NCI-H2196 (cell line): ENCODE measurements around the gene ACTR5.

Experiments
- DNase-seq: peaks from one replicate; lab custom pipeline; 2025; ENCODE audit not compliant: unreplicated experiment; lab: John Stamatoyannopoulos, UW

Gene ACTR5

DNA sequence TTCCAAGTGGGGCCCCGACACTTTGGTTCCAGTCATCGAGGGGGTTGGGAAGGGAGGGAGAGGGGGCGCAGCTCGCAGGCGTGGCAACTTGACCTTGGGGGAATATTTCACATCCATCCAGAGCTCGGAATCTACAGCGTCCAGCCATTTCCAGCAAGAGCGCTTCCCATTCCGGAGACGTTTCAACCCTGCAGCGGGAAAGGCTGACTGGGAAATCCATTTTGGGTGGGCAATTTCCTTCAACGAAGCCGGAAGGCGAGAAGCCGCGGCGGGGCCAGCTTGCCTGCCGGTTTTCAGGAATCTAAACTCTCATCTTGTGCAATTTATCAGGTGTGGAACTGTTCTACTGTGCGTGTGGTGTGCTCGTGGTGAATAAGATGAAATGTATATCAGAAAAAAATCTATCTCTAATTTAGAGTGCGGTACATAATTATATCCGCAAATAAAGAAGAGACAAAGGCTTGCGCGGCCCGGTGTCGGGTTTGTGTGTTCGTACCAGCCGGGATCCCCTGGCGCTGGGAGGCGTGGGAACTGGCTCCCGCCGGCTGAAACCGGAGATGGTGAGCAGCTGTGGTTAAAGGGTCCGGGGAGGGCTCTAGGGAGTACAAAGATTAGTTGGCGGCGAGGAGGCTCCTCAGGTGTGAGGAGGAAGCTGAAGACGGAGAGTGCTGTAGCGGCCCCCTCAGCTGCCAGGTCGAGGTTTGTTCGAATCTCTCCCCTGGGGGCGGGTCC, 19.2 kb upstream of the ACTR5 start:
- peak; percentile 24 for DNase-seq

DNA sequence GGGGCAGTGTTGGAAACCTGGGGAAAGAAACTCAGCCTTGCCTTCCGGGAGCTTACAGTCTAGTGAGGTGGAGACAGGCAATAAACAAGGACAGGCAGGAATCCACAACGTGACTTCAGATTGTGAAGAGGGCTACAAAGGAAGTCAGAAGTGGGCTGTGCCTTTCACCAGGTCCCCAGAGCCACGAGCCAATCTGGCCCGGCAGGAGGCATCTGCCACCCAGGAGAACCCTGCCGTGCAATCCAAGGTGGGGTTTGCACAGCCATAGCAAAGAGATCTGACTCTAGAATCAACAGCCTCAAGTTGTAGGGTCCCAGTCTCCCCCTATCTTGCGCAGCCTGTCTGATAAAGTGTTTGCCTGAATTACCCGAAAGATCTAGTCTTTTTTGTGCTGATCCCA, 18.5 kb upstream of the ACTR5 start:
- DNase-seq: no peak

DNA sequence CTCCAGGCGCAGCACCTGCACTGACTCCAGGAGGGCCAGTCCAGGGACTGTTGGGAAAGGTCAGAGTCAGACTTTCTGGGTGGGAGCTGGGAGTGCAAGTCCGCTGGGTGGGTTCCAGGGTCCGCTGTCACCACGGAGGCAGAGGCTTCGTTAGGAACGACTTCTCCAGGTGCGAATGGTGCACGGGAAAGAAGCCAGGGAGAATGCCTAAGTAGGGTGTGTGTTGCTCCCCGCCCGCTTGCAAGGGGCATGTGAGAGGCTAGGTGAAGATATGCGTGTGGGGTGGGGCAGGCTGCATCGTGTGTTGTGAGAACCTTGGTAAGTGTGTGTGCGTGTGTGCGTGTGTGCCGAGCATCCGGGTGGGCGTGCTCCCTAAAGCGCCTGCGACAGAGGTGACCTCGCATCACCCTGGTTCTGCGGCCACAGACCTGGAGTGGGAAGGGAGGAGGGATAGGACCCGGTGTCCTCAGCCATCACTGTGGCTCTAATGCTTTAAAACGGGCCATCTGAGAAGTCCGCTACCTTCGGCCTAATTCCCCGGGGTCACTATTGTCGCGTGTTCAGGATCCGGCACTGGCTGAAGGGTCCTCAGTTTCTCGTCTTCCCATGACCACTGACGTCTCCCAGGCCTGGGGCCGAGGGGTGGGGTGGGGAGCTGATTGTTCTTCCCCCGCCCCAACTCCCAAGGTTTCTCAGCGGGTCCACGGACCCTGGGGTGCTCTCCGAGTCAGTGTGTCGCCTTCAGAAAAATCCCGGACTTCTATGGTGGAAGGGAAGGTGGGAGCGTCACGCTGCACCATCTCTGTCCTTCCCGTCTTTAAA, 17.9 kb upstream of the ACTR5 start:
- DNase-seq: no peak

DNA sequence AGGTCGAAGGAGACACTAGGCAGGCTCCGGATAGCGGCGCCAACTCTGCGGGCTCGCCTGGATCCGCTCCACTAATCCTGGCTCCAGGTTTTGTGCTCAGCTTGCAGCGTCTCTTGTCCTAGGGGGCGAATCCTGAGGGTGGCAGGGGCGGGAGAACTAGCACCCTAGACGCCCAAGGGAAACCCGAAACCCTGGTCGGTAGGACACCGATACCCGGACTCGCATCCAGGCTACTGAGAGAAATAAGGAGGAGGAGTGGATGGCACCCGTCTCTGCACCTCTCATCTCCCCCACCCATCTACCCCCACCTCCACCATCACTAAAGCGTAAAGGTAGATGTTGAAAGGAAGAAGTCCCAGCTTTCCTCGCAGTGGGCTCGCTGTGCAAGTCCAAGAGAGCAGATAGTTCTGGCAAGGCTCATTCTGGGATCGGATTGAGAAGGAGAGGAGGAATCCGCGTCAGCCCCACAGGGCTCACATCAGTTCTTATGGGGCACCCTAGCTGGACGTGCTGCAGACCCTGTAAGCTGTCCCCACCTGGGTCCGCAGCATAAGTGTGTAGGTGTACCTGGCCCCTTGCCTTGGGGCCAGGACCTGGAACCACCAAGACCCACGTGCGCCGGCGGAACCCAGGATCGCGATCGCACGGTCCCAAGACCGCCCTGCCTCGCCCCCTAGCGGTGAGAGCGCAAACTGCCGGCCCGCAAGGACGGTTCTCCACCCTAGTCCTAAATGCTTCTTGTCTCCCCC, 17.1 kb upstream of the ACTR5 start:
- peak; percentile 76 for DNase-seq

DNA sequence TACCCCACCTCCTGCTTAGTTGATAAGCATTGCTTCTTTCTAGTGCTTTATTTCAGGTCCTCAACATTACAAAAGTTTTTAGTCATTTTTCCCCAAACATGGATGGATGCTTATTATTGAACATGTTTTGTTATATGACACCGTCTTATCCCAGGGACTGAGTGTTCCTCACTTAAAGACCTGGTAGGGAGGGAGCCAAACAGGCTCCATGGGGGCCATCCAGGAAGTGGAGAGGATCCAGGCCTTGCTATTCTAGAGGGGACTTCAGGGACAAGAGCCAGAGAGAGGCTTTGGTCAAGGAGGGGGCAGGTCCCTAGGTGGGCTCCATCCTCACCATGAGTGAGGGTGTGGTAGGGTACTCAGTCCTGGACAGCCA, 16.5 kb upstream of the ACTR5 start:
- no peak for DNase-seq

DNA sequence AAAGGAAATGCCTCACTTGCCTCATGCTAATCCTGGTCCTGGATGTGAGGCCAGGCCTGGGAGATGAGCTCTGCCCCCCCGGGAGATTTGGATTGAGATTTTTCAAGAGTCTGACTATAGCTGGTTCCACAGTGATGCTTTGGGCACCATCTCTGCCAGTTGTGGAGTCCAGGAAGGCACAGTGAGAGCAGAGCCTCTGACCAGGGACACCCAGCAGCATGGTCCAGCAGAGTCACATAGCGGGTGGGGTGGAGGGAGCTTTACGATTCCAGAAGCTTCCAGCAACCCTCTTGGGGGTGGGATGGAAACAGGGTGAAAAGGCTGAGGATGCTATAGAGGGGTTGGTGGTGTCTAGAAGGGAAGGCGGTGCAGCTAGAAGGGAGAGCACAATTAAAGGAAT, 15.3 kb upstream of the ACTR5 start:
- no peak for DNase-seq

DNA sequence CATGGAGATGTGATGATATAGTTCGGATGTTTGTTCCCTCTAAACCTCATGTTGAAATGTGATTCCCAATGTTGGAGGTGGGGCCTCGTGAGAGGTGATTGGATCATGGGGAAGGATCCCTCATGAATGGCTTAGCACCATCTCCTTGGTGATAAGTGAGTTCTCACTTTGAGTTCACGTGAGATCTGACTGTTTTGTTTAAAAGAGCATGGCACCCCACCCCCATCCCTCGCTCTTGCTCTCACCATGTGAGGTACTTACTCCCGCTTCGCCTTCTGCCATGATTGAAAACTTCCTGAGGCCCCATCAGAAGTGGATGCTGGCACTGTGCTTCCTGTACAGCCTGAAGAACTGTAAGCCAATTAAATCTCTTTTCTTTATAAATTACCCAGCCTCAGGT, 13.1 kb upstream of the ACTR5 start:
- DNase-seq: no peak

DNA sequence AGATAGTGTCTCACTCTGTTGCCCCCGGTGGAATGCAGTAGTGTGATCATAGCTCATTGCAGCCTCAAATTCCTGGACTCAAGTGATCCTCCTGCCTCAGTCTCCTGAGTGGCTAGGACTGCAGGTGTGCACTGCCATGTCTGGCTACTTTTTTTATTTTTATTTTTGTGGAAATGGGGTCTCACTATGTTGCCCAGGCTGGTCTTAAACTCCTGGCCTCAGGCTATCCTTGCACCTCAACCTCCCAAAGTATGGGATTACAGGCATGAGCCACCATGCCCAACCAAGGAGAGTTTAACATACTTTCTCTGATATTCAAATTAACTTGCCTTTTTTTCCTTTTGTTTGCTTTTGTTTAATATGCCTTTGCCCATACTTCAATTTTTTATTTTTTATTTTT, 10.4 kb upstream of the ACTR5 start:
- no peak for DNase-seq

DNA sequence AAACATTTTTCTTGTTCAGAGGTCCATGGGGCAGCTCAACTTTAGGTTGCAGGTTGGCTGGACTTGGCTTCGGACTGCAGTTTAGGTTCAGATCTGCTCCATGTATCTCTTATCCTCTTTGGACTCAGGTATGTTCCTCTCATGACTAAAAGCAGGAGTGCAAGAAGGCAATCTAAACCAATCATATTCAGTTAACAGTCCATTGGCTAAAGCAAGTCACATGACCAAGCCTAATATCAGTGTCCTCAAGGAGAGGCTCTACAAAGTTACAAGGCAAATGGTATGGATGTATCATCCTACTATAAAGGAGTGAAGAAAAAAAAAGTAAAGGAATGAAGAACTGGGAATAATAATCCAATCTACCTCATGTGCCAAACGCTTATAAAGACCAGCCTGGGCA, 2.5 kb upstream of the ACTR5 start:
- no peak for DNase-seq

DNA sequence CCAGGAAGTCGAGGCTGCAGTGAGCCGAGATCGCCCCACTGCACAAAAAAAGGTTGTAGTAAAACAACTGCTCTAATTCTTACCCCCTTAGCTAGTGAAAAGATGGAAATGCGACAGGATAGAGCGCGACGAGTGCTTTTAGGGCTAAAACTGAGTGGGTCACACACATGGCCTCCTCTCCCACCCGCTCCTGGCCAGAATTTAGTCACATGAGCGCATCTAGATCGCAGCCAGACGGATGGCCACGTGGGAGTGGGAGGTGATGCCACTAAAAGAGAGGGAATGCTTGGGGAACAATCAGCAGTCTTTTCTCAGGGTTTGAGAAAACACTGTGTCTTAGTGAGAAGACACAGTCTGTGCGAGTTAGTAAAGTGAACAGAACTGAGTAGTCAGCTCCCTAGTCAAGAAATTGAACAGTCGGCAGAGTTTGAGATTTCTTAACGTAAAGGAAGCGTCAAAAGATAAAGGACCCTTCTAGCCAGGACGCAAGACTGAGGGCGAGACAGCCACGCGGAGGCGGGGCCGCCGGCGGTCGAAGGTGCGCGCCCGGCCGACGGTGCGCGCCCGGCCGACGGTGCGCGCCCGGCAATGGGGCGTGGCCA, 664 bp upstream of the ACTR5 start:
- DNase-seq: peak; percentile 51

DNA sequence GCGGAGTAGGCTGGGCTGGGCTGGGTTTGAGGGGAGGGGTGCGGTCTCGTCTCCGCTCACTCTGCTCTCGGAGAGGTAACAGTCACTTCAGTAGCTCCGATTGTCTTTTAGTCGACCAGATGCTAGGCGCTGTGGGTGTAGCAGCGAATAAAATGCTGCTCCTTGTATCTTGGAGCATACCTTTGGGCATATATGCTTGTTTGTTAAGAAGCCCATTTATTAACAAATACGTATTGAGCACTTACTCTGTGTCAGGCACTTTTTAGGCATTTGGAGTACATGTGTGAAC, 545 bp downstream of the ACTR5 start:
- no peak for DNase-seq

DNA sequence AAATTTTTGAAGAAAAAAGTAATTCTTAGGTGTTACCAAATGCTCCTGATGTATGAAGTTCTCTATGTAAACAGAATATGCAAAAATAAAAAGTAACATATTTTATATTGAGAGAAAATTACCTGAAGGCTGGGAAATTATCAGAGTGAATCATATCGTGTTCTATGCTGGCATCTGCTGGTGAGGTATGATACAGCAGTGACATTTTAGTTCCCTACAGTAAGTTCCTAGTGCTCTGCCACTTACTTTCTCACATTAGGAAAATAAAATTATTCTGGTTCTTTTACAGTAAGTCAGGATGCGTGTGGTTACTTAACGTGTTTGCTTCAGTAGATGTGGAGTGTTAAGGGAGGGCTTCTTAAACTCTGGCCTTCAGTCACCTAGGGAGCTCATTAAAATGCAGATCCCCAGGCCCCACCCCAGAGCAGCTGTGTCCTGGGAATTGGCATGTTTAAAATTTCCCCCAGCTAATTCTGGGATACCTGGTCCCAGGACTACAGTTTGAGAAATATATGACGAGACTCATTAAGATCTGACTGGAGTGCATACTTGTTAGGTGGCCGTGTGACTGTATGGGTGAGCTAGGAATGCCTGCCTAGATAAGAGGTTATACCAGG, 3.2 kb downstream of the ACTR5 start:
- peak; percentile 46 for DNase-seq

DNA sequence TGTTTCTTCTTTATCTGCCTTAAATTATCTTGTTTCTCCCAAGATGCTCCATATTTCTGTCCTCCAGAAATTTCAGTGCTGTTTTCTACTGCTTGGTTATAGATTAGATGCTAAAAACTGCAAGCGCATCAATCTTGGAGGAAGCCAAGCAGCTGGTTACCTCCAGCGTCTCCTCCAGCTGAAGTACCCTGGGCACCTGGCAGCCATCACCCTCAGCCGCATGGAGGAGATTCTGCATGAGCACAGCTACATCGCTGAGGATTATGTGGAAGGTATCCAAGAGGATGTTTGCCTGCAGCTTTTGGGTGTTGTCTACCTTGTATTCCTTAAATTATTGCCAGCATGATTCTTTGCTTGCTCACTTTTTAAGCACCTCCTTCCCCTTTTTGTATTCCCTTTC, 3.8 kb downstream of the ACTR5 start:
- no peak for DNase-seq

DNA sequence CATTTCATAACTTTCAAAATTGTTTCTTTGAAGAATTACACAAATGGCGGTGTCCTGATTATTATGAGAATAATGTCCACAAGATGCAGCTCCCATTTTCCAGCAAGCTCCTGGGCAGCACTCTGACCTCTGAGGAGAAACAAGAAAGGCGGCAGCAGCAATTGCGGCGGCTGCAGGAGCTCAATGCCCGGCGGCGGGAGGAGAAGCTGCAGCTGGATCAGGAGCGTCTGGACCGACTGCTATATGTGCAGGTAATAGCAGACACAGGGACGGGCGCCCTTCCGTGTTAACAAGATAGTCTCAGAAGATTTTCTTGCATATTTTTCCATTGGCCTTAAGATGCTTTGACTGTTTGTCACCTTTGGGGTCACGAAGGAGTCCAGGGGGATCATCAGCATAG, 6.7 kb downstream of the ACTR5 start:
- DNase-seq: no peak

DNA sequence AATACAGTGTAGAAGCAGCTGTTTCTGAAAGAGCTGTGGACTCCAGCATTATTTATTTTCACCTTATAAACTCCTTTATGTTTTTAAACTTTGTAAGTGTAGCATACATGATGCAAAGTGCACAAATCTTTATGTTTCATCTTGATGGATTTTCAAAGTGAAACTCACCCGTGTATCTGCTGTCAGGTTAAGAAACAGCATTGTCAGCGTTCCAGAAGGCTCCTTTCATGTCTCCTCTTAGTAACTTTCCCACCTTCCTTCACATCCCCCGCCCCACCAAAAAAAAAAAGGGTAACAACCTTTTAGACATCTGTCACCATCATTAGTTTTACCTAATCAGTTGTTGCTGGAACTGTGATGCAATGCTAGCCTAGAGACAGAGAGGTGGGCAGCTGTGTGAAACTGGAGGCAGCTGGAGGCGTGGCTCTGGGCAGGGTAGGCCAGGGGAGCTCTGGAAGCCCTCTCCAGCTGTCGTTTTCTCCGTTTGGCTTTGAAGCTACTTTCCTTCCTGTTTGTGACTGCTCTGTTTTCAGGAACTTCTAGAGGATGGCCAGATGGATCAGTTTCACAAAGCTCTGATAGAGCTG, 7.2 kb downstream of the ACTR5 start:
- DNase-seq: no peak

DNA sequence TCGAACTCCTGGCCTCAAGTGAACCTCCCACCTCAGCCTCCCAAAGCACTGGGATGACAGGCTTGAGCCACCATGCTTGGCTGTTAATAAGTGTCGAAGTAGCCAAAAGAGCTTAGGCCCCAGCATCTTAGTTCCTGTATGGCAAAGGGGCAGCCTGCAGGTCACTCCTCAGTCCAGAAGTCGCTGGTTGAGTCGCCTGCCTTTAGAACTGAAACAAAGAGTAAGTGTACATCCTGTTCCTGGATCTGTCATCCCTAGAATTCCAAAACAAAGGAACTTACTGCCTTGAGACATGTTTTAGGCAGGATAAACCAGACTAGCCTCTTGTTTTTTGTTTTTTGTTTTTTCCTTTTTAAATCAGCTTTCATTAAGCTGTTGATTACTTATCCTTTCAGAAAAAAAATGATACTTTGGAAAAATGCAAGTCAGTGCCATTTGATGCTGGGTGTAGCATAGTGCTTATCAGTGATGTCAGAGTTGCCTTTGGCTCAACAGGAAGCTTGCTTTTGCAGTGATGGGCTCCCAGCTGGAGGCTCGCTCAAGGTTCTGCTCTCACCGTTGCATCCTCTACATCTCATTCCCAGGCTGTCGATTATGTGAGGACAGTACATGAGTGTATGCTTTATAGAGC, 9.0 kb downstream of the ACTR5 start:
- no peak for DNase-seq

DNA sequence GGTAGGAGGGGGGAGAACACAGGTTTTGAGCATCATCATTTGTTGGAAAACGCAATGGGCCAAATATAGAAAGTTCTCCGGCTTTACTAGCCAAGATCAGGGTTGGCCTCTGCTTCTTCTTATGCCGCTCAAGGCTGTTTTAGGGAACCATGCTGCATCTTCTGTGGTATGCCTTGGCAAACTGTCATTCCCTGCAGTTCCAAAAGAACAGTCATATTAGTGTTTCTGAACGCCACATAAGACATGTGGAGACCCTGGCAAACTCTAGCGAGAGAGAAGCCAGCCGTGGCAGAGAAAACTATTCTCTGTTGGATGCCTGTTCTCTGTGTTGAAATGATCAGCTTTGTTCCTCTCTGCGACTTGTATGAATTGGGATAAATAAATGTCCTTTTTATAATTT, 10.8 kb downstream of the ACTR5 start:
- no peak for DNase-seq

DNA sequence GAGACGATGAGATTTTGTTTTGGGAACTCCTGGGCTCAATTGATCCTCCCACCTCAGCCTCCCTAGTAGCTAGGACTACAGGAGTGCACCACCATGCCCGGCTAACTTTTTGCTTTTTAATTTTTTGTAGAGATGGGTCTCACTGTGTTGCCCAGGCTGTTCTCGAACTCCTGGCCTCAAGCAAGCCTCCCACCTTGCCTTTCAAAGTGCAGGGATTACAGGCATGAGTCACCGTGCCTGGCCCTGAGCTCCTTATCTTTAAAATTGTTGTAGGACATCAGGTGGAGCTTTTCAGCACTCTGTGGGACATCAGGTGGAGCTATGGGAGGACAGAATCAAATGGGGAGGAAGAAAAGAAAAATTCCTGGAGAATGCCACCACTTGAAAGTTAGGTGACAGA, 12.7 kb downstream of the ACTR5 start:
- DNase-seq: no peak

DNA sequence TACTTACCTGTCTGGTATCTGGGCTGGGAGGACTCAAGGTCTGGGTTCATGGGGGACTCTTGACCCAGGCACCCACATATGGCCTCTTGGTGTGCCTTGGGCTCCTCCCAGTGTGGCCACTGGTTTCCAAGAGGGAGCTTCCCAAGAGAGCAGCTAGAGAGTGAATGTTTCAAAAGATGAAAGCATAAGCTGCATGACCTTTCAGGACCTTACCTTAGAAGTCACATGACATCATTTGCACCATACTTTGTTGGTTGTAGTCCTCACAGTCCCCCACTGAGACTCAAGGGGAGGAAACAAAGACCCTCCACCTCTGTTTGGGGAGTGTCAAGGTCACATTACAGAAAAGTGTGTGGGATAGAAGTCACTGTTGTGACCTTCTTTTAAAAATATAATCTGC, 13.9 kb downstream of the ACTR5 start:
- DNase-seq: no peak

DNA sequence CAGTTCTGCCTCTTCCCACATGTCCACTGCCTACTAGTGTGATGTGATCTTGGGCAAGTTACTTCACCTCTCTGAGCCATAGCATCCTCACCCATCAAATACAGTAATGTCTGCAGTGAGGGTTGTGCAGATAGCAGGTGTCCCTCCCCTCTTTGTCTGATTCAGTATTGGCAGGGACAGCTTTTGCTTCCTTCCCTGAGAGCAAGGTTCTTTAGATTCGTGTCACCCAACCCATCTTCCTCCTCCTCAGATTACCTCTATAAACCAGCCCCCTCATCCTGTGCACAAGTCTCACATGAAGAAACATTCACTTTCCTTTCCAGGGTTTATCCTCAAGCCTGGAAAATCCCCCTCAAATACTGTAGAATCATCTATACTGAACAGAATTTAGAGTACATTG, 15.4 kb downstream of the ACTR5 start:
- no peak for DNase-seq
